ENCODE data around the gene NCAM1. TPM values are rescaled to one million over a fixed set of nuclear protein-coding genes. Genes with fewer than 3 reads are reported as not detected.

Gene NCAM1
- total and polyA plus RNA-seq, 2 of the 13 experiments (the other 11 are each of a cell fraction or from before 2014, with no cell fraction given) = 0.05 TPM; not detected in 1

DNA sequence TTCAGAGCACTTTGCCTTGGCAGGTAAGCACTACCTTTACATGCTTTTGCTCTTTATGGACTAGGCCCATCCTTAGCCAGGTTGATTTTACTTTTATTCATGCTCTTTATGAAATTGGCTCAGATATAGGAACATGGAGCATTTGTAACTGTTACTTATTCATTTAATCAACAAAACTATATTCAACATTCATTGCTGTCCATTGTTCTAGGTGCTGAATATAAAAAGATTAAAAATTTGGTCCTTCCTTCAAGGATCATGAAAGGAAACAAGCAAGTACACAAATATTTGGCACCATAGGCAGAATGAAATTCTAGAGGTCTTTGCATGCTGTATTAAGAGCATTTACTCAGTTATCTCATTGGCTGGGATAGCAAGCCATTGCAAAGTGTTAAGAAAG is 191.3 kb downstream of the NCAM1 start:
- ChIA-PET CTCF (ENCODE audit: low intra/inter-chr PET ratio, low total read pairs) (no interaction called here), POLR2A (no interaction called here)
- no peak for TF ChIP-seq EP300 (IDR thresholded peaks at IDR 0.05; ENCODE audit: low read depth in 2 of 2, low read length in 2 of 2)
- TF ChIP-seq EP300 (CRISPR knock-in tag; IDR thresholded peaks at IDR 0.05; ENCODE audit: borderline replicate concordance) = no peak
- TF ChIP-seq, protein P1, sequence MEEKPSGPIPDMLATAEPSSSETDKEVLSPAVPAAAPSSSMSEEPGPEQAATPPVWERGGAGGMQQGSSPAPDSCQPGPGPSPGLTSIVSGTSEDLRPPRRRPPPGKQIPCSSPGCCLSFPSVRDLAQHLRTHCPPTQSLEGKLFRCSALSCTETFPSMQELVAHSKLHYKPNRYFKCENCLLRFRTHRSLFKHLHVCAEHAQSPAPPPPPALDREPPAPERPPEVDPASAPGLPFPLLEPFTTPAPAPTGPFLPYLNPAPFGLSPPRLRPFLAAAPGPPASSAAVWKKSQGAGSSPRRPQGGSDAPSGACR (CRISPR knock-in tag; IDR thresholded peaks at IDR 0.05) = no peak
- no peak for TF ChIP-seq ZNF563 (CRISPR knock-in tag; IDR thresholded peaks at IDR 0.05)
- TF ChIP-seq, protein P2, sequence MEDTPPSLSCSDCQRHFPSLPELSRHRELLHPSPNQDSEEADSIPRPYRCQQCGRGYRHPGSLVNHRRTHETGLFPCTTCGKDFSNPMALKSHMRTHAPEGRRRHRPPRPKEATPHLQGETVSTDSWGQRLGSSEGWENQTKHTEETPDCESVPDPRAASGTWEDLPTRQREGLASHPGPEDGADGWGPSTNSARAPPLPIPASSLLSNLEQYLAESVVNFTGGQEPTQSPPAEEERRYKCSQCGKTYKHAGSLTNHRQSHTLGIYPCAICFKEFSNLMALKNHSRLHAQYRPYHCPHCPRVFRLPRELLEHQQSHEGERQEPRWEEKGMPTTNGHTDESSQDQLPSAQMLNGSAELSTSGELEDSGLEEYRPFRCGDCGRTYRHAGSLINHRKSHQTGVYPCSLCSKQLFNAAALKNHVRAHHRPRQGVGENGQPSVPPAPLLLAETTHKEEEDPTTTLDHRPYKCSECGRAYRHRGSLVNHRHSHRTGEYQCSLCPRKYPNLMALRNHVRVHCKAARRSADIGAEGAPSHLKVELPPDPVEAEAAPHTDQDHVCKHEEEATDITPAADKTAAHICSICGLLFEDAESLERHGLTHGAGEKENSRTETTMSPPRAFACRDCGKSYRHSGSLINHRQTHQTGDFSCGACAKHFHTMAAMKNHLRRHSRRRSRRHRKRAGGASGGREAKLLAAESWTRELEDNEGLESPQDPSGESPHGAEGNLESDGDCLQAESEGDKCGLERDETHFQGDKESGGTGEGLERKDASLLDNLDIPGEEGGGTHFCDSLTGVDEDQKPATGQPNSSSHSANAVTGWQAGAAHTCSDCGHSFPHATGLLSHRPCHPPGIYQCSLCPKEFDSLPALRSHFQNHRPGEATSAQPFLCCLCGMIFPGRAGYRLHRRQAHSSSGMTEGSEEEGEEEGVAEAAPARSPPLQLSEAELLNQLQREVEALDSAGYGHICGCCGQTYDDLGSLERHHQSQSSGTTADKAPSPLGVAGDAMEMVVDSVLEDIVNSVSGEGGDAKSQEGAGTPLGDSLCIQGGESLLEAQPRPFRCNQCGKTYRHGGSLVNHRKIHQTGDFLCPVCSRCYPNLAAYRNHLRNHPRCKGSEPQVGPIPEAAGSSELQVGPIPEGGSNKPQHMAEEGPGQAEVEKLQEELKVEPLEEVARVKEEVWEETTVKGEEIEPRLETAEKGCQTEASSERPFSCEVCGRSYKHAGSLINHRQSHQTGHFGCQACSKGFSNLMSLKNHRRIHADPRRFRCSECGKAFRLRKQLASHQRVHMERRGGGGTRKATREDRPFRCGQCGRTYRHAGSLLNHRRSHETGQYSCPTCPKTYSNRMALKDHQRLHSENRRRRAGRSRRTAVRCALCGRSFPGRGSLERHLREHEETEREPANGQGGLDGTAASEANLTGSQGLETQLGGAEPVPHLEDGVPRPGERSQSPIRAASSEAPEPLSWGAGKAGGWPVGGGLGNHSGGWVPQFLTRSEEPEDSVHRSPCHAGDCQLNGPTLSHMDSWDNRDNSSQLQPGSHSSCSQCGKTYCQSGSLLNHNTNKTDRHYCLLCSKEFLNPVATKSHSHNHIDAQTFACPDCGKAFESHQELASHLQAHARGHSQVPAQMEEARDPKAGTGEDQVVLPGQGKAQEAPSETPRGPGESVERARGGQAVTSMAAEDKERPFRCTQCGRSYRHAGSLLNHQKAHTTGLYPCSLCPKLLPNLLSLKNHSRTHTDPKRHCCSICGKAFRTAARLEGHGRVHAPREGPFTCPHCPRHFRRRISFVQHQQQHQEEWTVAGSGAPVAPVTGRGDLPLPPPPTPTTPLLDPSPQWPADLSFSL (CRISPR knock-in tag; IDR thresholded peaks at IDR 0.05) = no peak
- TF ChIP-seq TAF1 (CRISPR knock-in tag; IDR thresholded peaks at IDR 0.05) = no peak
- TF ChIP-seq ZNF235 (CRISPR knock-in tag; IDR thresholded peaks at IDR 0.05; ENCODE audit: borderline replicate concordance) = no peak
- TF ChIP-seq DNMT1 (CRISPR knock-in tag; IDR thresholded peaks at IDR 0.05) = no peak
- no peak for TF ChIP-seq GPN1 (CRISPR knock-in tag; IDR thresholded peaks at IDR 0.05; ENCODE audit: borderline replicate concordance)
- no peak for TF ChIP-seq KDM4B (CRISPR knock-in tag; IDR thresholded peaks at IDR 0.05)
- TF ChIP-seq MBD4 (IDR thresholded peaks at IDR 0.05; ENCODE audit: borderline replicate concordance, low read length) = no peak
- TF ChIP-seq ZNF431 (CRISPR knock-in tag; IDR thresholded peaks at IDR 0.05; ENCODE audit: borderline replicate concordance, low read depth) = no peak
- no peak for TF ChIP-seq GABPA (IDR thresholded peaks at IDR 0.05; ENCODE audit: low read depth, low read length)
- no peak for TF ChIP-seq GABPA (CRISPR knock-in tag; IDR thresholded peaks at IDR 0.05; ENCODE audit: low read depth)
- TF ChIP-seq, protein P3, sequence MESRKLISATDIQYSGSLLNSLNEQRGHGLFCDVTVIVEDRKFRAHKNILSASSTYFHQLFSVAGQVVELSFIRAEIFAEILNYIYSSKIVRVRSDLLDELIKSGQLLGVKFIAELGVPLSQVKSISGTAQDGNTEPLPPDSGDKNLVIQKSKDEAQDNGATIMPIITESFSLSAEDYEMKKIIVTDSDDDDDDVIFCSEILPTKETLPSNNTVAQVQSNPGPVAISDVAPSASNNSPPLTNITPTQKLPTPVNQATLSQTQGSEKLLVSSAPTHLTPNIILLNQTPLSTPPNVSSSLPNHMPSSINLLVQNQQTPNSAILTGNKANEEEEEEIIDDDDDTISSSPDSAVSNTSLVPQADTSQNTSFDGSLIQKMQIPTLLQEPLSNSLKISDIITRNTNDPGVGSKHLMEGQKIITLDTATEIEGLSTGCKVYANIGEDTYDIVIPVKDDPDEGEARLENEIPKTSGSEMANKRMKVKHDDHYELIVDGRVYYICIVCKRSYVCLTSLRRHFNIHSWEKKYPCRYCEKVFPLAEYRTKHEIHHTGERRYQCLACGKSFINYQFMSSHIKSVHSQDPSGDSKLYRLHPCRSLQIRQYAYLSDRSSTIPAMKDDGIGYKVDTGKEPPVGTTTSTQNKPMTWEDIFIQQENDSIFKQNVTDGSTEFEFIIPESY (CRISPR knock-in tag; IDR thresholded peaks at IDR 0.05) = no peak
- TF ChIP-seq NR1H2 (CRISPR knock-in tag; IDR thresholded peaks at IDR 0.05; ENCODE audit: borderline replicate concordance, low read depth) = no peak
- no peak for TF ChIP-seq WIZ (CRISPR knock-in tag; IDR thresholded peaks at IDR 0.05)
- TF ChIP-seq ZNF3 (CRISPR knock-in tag; IDR thresholded peaks at IDR 0.05) = no peak
- no peak for TF ChIP-seq ZNF484 (CRISPR knock-in tag; IDR thresholded peaks at IDR 0.05; ENCODE audit: borderline replicate concordance, low read depth)
- Histone ChIP-seq H3K9ac (ENCODE audit: insufficient read depth, low read depth, low read length) (no peak overlapping the region), H3K79me2 (ENCODE audit: insufficient read depth, low read length) (no peaks in the 10 kb centered on the region), H3K4me3 (replicated peaks in 1 of 3; ENCODE audit: insufficient read depth in 1 of 3, low read depth in 2 of 3, low read length in 3 of 3) (no peak overlapping the region), H2AFZ (ENCODE audit: low read length) (no peak overlapping the region), H3K4me2 (ENCODE audit: low read depth, low read length) (no peak overlapping the region), H3K27me3 (ENCODE audit: control insufficient read depth in 1 of 2, insufficient read depth in 2 of 2, low read length in 2 of 2) (no peaks in the 10 kb centered on the region; a peak in 1 of 5 replicates), H4K20me1 (ENCODE audit: insufficient read depth, low read length) (no peaks in the 10 kb centered on the region), H3K9me3 (ENCODE audit: low read length) (no peaks in the 10 kb centered on the region), H3K4me1 (ENCODE audit: insufficient read depth, low read length) (no peaks in the 10 kb centered on the region), H3K27ac (ENCODE audit: extremely low read length, insufficient read depth, low read length) (no peak overlapping the region), H3K36me3 (replicated peaks in 1 of 2; ENCODE audit: control insufficient read depth in 1 of 2, insufficient read depth in 2 of 2, low read length in 2 of 2) (no peaks in the 10 kb centered on the region)
- FAIRE-seq (no peak), ATAC-seq (no peak), DNase-seq (ENCODE audit: low spot score) (no peak)
- no TSS peak for BruUV-seq (replicated peaks)
- in situ Hi-C loops (cut with HindIII; ENCODE audit: extremely low pct_ligation_motif_present, low pct_unique_long_range_greater_than_20kb) (no loop called here), intact Hi-C loops (cut with micrococcal nuclease; ENCODE audit: unreplicated experiment) (no loop called here)
